Fibroblast of skin of scalp (primary cell): ENCODE measurements around the gene SLC9A8.

Source experiments
- DNase-seq: peaks from one replicate; pipeline ENCODE4 v3.0.0-alpha.2; 2013

Gene SLC9A8

DNA sequence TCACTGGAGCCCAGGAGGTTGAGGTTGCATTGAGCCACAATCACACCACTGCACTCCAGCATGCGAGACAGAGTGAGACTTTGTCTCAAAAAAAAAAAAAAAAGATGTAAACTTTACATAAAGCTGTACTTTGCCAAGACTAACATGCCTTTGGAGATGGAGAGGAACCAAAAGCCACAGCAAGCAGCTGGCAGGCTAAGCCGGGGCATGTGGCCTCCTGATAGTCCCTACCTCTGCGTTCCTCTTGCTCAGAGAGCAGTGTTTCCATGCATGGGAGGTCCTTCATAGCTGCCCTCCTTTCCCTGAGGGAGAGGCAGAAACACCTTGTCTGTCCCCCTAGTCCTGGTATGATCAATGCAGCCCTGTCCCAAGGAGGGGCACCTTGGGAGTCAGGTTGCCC, 67.5 kb downstream of the SLC9A8 start:
- DNase-seq, result peak; percentile 59

DNA sequence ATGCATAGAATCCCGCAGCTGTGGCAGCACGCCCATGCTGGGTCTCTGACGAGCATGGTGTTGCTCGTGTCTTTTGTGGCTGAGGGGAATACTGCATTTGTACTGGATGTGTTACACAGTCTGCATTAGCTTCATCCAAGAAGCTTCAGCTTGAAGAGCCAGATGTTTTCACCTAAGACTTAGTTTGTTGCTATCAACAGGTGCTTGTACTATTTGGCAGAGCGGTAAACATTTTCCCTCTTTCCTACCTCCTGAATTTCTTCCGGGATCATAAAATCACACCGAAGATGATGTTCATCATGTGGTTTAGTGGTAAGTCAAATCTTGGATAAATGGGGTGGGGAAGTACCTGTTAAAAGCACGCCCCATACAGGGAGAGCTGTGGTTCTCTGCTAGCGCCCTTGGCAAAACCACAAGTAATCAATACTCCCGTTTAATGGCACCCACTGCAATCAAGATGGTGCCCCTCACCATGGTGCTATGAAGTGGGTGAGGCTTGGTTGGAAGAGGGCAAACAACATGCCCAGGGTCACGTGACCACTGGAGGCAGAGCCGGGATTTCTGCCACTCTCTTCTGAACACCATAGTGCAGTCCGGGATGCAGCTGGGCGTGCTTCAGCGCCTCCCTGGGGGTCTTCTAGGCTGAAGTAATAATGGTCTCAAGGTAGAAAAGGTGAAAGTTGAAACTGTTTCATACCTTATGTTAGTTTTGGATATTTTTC, 68.3 kb downstream of the SLC9A8 start:
- no peak for DNase-seq

DNA sequence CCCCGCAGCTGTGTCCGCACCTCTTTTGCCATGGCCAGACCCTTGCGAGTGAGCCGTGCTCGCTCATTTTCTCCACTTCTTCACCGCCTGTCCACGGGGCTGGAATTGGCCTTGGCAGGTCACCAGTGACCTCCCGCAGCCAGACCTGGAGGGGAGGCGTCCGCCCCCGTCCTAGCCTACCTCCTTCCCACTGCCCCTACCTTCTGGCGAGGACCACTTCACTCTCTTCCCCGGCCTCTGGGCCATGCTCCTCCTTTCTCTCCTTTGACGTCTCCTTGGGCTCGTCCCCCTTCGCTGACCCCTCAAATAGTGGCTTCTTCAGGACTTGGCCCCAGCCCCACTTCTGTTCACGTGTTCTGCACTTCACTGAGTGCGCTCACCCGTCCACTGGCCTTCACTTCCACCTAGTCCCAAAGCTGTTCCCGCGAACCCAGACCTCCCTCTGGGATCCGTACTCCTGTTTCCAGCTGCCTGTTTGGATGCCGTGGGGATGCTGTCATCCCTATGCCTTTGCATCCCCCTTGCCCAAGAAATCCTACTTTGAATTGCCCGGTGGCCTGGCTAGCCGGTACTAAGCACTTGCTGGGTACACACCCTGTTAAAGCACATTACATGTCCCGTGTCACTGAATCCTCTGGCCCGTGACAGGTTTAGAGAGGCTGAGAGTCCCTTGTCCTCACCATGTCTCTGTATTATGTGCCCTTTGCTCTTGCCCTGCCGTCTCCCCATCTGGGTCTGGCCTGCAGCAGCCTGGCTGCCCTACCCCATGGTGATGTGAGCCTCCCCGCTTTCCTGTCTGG, 69.7 kb downstream of the SLC9A8 start:
- no peak for DNase-seq

DNA sequence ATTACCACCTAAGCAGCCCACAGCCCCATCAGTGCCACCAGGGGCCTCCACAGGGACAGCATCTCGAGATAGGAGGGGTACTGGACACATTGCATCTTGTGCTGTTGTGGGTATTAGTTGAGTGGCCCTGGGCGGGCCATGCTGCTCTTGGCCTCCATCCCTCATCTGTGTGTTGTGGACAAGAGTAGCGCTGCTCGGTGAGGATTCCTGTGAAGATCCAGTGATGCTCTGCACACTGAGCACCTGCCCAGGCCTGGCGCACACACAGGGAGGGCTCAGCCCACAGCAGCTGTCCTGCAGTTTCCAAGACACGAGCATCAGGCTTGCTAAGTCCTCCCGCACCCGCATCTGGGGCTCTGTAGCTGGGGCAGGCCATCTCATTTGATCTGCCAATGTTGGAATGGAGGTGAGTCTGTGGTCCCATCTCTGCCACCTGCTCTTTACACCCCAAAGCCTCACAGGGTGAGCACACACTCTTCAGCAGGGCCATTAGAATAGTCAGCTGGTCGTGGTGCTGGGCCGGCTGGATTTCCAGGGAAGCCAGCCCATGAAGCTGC, 70.7 kb downstream of the SLC9A8 start:
- DNase-seq, result no peak

DNA sequence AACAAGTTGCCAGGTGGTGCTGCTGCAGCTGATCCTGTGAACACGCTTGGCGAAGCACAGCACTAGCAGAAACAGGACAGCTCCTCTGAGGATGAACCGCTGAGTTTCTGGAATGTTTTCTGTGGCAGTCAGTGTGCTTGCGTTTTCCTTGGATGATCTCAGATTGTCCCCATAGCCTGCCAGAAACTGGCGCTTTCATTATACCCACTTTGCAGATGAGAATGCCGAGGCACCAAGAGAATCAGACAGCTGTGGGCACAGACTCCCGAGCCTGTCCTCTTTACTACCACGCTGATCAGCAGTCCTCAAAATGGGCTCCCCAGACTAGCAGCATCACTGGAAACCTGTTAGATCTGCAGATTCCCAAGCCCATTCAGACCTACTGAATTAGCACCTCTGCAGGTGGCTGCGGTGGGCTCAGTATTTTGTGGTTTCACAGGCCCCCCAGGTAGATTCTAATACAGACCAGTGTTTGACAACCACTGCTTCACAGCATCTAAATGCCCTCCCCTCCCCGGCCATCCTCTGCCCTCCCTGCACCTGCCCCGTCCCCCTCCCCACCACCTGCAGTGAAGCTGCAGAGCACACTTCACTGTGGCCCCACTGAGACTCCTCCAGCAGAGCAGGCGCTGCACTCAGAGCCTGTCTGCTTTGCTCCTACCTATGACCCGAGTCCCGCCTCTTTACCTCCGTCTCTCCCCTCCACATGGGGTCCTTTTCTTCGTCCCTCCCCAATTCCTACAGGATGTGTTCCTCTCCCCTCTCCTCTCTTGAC, 73.1 kb downstream of the SLC9A8 start:
- DNase-seq, result no peak

DNA sequence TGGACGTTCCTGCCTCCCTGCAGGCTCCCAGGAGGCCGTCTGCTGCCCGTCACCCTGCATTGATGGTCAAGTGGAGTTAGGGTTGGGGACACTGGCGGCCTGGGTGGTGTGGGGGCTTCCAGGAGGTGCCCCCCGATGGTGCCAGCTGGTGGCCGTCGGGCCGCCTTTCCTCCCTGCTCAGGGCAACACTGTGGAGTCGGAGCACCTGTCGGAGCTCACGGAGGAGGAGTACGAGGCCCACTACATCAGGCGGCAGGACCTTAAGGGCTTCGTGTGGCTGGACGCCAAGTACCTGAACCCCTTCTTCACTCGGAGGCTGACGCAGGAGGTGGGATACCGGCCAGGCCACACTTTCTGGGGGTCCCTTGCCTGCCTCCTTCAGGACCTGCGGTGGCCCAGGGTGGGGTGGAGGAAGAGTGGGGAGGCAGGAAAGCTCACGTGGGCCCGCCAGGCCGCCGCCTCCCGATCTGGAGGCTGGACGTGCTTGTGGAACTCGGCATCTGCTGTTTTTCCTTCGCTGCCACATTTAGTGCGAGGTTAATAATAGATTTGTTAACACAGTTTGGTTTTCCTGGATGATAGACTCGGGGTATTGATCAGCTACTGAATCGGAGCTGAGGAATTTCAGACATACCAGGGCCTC, 74.1 kb downstream of the SLC9A8 start:
- DNase-seq, result no peak

DNA sequence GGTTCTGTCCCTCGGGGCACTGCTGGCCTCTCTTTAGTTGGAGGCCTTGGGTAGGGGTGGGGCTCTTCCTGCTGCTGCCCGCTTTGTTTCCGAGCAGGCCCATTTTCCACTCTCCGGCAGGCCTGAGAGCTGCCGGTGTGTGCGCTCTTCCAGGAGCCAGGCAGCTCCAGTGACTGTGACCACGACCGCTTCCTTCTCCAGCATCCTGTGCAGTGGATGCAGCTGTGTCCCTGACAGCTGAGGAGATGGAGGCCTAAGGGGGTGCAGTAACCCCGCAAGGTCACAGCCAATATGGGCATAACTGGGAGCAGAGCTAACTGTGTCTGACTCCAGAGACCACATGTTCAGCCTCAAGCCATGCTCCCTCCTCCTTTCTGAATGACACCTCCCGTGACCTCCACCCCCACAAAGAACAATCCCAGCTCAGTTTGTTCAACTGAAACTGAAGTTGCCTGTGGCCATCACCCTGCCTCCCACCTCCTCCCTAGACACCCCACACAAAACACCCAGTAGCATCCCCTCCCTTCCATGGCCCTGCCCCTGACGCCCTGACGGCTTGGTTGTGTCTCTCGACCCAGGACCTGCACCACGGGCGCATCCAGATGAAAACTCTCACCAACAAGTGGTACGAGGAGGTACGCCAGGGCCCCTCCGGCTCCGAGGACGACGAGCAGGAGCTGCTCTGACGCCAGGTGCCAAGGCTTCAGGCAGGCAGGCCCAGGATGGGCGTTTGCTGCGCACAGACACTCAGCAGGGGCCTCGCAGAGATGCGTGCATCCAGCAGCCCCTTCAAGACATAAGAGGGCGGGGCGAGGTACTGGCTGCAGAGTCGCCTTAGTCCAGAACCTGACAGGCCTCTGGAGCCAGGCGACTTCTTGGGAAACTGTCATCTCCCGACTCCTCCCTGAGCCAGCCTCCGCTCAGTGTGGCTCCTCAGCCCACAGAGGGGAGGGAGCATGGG, 74.9 kb downstream of the SLC9A8 start:
- DNase-seq, result no peak

DNA sequence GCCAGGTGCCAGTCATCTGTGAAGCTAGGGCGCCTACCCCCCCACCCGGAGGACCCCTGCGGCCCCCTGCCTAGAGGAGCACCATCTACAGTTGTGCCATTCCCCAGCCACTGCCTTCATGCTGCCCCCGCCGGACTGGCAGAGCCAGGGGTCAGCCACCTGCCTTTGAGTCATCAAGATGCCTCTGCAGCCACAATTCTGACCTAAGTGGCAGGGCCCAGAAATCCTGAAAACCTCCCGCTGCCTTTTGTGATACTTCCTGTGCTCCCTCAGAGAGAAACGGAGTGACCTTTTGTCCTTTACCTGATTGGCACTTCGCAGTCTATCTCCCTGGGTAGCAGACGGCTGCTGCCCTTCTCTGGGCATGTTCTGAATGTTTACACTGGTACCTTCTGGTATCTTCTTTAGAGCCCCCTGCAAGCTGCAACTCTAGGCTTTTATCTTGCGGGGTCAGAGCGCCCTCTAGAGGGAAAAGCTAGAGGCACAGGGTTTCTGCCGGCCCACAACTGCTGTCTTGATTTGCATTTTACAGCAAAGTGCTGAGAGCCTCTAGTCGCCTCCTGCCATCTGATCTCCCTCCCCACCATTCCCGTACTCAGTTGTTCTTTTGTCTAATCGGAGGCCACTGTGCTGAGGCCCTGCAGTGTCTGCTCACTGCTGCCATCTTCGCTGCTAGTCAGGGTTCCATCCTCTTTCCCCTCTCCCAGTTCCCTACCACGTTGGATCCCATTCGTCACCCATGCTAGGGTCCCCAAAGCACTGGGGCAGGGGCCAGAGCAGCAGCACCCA, 75.8 kb downstream of the SLC9A8 start:
- peak; percentile 57 for DNase-seq

DNA sequence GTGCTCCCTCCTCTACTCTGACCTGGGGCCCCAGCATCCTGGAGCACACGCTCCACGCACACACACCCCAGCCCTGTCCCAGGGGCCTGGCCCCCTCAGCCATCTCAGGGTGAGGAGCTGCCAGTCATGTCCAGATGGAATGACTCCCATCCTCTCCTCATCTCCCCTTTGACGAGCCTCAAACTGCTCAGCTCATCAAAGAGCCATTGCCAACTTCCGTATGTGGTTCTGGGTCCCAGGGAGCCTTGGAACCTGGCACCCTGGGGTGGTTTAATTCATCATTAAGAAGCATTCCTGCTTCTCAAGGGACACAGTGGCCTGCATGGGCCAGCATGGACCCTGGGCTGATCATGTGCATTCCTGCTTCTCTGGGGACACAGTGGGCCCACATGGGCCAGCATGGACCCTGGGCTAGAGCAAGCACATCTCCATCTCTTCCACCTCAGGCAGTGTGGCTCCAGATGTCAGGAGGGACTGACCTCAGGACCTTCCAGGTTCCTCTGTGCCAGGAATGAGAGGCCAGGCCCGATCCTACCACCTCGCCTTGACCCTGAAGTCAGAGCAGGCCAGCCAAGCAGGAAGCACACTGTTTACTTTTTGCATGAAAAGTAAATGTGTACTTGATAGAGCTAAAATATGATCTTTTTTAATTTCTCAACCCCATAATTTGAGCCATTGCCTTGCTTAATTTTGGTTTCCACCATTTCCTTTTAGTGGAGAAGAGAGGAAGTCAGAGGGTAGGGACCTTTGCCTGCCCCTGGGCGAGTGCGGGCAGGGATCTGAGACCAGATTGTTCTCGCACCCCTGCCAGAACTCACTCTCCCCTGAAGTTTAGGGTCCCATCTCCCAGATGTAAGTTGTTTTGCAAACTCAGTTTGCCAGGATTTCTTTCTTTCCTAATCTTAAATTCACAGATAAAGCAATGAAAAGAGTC, 76.6 kb downstream of the SLC9A8 start:
- no peak for DNase-seq

DNA sequence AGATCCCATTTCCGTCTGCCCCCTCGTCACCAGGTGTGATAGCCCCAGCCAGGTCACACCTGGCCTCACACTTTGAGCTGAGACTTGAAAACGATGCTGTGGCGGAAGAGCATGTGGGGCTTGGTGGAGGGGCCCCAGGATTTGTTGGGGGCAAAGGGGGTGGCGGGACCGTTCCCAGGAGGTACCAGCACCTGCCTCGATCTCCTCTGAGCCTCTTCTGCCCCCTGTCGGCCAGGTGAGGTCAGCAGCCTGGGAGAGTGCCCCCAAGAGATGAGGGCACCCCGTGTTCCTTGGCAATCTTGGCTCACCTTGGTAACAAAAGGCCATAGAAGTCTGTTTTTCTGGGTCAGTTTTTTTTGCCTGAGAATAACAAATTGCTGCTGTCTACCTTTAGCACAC, 77.3 kb downstream of the SLC9A8 start:
- no peak for DNase-seq

DNA sequence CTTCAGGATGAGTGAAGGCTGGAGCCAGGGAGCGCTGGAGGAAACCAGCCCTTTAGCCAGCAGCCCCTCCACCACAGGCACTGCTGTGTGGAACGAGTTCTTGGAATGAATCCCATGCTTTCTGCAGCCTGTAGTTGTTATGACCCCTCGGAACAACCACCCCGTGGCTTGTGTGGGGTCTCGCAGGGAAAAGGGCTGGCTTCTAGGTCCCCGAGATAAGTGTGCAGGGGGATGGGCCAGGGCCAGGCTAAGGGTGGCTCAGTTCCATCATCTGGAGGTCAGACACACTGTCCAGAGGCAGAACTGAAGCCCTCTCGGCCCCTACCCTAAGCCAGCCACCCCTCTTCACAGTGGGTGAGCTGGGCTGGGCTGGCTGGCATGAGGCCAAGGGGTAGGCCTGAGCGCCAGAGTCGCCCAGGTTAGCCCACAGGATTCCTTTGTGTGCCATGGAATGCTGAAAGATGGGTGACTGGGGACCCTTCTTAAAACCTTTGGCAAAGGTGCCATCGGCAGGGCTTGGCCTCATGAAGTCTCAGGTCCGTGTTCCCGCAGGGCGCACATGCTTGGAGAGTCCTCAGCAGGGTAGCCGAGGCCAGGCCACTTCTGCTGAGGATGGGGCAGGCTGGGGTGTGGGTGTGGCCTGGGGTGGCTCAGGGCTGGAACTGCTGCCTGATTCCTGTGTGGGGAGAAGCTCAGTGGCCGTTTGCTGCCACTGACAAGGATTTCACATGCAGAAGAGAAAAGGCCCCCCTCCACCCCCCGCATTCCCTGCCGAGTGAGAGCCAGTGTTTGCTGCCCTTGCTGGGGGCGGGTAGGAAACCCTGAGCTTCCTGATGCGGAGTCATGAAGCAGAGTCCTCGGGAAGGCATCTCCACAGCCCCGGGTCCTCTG, 78.1 kb downstream of the SLC9A8 start:
- DNase-seq, result peak; percentile 57

DNA sequence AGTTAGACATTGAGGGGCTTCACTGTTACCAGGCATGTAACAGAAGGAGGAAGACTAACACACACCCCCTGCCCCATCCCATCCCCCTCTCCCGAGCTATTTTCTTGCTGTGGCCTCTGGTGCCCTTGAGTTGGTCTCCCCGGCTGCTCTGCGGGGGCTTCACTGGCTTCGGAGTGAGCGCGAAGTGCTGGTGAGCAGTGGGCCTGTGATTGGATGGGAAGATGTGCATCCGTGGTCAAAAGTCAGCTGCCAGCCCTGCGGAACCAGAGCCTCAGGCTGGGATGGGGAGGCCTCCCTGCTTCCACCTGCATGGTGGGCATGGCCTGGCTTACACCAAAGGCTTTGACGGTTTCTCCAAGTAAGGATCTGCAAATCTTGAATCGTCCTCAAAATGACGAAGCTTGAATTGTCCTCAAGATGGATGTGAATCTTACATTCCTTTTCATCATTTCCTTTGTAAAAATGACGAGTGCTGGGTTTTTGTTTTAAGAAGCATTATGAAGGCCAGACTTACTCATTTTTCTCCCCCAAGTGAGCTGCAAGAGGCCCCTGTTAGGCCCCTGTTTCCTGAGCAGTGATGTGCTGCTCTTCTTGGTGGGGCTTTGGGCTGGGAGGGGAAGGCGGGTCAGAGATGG, 79.0 kb downstream of the SLC9A8 start:
- peak; percentile 48 for DNase-seq

DNA sequence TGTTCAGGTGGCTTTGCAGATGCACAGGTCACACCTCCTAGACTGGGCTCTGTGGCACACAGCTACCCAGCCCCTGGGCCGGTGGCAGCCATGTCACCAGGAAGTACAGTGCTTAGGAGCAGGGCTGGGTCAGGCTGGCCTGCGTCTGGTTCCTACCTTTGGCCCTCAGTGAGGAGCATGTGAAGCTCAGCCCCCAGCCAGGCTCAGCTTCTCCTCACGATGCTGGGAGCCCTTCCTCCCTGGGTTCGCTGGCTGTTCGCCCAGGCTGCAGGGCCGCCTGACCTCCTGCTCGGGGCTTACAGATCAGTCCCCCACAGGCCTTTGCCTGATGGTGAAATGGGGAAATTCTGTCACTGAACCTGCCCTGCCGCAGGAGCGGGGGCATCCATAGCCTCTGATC, 79.6 kb downstream of the SLC9A8 start:
- no peak for DNase-seq

DNA sequence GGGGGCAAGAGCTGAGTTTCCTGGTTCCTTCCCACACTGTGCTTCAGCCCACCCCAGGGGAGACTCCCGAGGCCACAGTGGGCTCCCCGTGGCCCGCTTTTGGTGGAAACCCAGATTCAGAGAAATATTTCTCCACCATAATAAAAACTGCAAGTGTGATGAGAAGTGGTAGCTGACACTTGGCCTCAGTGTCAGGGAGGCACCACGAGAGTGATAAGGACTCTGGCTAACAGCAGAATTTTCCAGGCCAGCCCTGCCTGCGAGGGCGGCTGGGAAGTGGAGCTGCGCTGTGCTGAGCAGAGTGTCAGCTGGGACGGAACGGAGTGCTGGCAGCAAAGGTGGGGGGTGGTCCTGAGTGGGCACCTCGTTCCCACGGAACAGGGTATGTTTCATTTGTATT, 80.2 kb downstream of the SLC9A8 start:
- no peak for DNase-seq

DNA sequence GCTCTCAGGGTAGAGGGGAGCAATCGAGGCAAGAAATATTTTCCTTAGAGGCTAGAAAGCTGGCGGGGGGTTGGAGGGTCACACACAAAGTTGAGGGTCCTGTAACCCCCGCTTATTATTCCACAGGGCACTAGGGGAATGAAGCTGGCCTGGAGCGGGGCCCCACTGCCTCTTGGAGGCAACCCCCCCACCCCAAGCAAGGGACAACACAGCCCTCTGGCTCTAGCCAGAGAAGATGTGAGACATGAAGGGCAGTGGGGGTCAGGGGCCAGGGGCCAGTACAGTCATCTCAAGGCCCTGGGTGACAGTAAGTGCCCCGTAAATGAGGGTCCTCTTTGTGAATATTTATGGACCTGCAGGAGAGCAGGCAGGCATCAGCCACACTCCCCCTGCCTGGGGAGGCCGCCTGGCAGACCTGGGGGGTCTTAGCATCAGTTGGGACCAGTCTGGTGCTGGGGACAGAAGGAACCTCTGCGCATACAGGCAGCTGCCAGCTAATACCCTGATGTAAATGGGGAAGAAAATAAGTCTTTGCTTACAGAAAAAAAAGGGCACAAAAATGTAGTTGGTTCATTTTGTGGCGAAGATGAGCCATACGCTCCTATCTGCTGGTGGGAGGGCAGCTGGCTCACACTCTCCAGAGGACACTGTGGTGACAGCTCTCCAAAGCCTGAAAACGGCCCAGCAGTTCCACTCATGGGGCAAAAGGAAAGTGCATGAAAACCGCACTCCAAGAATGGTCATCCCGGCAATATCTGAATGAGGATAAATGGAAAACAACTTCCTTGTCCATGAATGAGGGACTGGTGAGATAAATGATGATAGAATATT, 80.8 kb downstream of the SLC9A8 start:
- peak; percentile 31 for DNase-seq

DNA sequence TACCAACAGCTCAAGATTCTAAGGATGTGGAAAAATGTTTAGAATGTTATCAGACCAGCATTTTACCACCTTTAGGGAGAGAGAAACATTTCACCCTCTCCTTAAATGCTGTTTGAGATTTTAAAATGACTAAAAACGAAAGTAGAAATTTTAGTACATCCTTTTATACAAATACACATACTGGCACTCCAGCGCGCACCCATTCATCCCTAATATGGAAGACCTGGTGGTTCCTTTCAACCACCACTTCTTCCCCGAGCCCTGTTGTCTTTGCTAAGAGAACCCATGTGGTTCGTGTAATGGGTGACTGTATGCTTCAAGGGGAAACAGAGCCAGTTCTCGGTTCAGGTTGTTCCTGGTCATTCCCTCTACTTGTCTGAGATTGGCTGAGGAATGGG, 81.4 kb downstream of the SLC9A8 start:
- no peak for DNase-seq
